ENCODE results near the gene RIC1. TPM values are rescaled to one million over a fixed set of nuclear protein-coding genes. Genes with fewer than 3 reads are reported as not detected.

Gene RIC1
- polyA plus RNA-seq, 1 donor, result 19.4 TPM

GRCh38 chr9:5819174-5819573, 190.3 kb downstream of the RIC1 start:
- no peaks in the 10 kb centered on the region for H3K27me3 ChIP-seq (ENCODE audit: control insufficient read depth, insufficient read depth, low read length)

GRCh38 chr9:5820425-5820824, 191.5 kb downstream of the RIC1 start:
- H3K27me3 ChIP-seq (ENCODE audit: control insufficient read depth, insufficient read depth, low read length), result no peaks in the 10 kb centered on the region
- WGBS (ENCODE audit: insufficient coverage, low lambda C conversion rate), result no CpG with 5 or more reads among the region's 1 CpG
- DNase-seq, result no peak
- H3K9me3 ChIP-seq (ENCODE audit: control insufficient read depth, low read depth, low read length), result no peaks in the 10 kb centered on the region
- no peak overlapping the region for H3K4me3 ChIP-seq (ENCODE audit: low read length)
- H3K4me1 ChIP-seq (ENCODE audit: control insufficient read depth, insufficient read depth, low read length), result no peaks in the 10 kb centered on the region
- H3K27ac ChIP-seq (ENCODE audit: low read length), result no peak overlapping the region
- peaks cover 40% of the 10 kb centered on the region for H3K36me3 ChIP-seq (ENCODE audit: control insufficient read depth, insufficient read depth, low read length)

More at GRCh38 chr9:5819174-5819573, 190.3 kb downstream of the RIC1 start:
- peaks cover 33% of the 10 kb centered on the region for H3K36me3 ChIP-seq (ENCODE audit: control insufficient read depth, insufficient read depth, low read length)
- H3K4me1 ChIP-seq (ENCODE audit: control insufficient read depth, insufficient read depth, low read length), result no peaks in the 10 kb centered on the region
- H3K9me3 ChIP-seq (ENCODE audit: control insufficient read depth, low read depth, low read length), result no peaks in the 10 kb centered on the region
- WGBS (ENCODE audit: insufficient coverage, low lambda C conversion rate), result 100% methylated on average over 3 of the region's 6 CpGs
- no peak overlapping the region for H3K27ac ChIP-seq (ENCODE audit: low read length)
- no peak overlapping the region for H3K4me3 ChIP-seq (ENCODE audit: low read length)
- DNase-seq, result no peak

- Histone ChIP-seq H3K9me3 (ENCODE audit: control insufficient read depth, low read depth, low read length) (no peaks in the 10 kb centered on the region), H3K27ac (ENCODE audit: low read length) (no peak overlapping the region), H3K4me1 (ENCODE audit: control insufficient read depth, insufficient read depth, low read length) (no peaks in the 10 kb centered on the region), H3K27me3 (ENCODE audit: control insufficient read depth, insufficient read depth, low read length) (no peaks in the 10 kb centered on the region), H3K4me3 (ENCODE audit: low read length) (no peak overlapping the region), H3K36me3 (ENCODE audit: control insufficient read depth, insufficient read depth, low read length) (peaks cover 27% of the 10 kb centered on the region)
- DNase-seq, result no peak
- WGBS (ENCODE audit: insufficient coverage, low lambda C conversion rate), result no CpG with 5 or more reads among the region's 1 CpG
These were observed 196.3 kb downstream of the RIC1 start for GRCh38 chr9:5825223-5825622.

Other genes with a start within 250 kb of the RIC1 start
- gene PLGRKT, start 191.2 kb upstream of the RIC1 start, polyA plus RNA-seq, result 30.8 TPM
- 1.6 TPM for gene CD274, start 178.6 kb upstream of the RIC1 start, polyA plus RNA-seq
- 0.60 TPM for gene PDCD1LG2, start 118.6 kb upstream of the RIC1 start, polyA plus RNA-seq
- 17.1 TPM for gene ERMP1, start 204.0 kb downstream of the RIC1 start, polyA plus RNA-seq